Endodermal cell (in vitro differentiated cells): ENCODE data around the gene CYSTM1. TPM values are rescaled to one million over a fixed set of nuclear protein-coding genes. Genes with fewer than 3 reads are reported as not detected.

Experiments used
- DNase-seq: peaks from one replicate; pipeline ENCODE4 v3.0.0-alpha.2; 2017
- H3K27ac ChIP-seq: 2 replicates; pipeline ENCODE4 v1.5.1; 2013; ENCODE audit warnings: mild to moderate bottlenecking, low read depth, low read length, moderate library complexity
- H3K27me3 ChIP-seq: 2 replicates; pipeline ENCODE4 v1.6.1; 2013; ENCODE audit warnings: mild to moderate bottlenecking, low read length, moderate library complexity; ENCODE audit not compliant: insufficient read depth, control insufficient read depth, poor library complexity, severe bottlenecking
- H3K36me3 ChIP-seq: 2 replicates; pipeline ENCODE4 v1.7.0; 2013; ENCODE audit warnings: mild to moderate bottlenecking, low read length, moderate library complexity; ENCODE audit not compliant: control insufficient read depth, insufficient read depth
- H3K4me1 ChIP-seq: one replicate; pipeline ENCODE4 v1.7.0; 2013; ENCODE audit warnings: low read length; ENCODE audit not compliant: control insufficient read depth, insufficient read depth
- H3K4me3 ChIP-seq: 2 replicates; pipeline ENCODE4 v1.5.1; 2013; ENCODE audit warnings: mild to moderate bottlenecking, low read length, moderate library complexity
- H3K9ac ChIP-seq: 2 replicates; pipeline ENCODE4 v1.6.1; 2013; ENCODE audit warnings: mild to moderate bottlenecking, low read length, moderate library complexity; ENCODE audit not compliant: poor library complexity, severe bottlenecking; ENCODE audit errors: extremely low read depth
- H3K9me3 ChIP-seq: 2 replicates; pipeline ENCODE4 v1.6.1; 2013; ENCODE audit warnings: mild to moderate bottlenecking, low read length, moderate library complexity; ENCODE audit not compliant: control insufficient read depth
- H3K27ac Mint-ChIP-seq: 2 replicates; pipeline ENCODE4 v1.8.0; 2020; ENCODE audit warnings: mixed read lengths
- H3K27me3 Mint-ChIP-seq: 2 replicates; pipeline ENCODE4 v1.8.0; 2021; ENCODE audit warnings: mild to moderate bottlenecking, mixed read lengths; ENCODE audit not compliant: insufficient read depth
- H3K36me3 Mint-ChIP-seq: 2 replicates; pipeline ENCODE4 v1.8.0; 2020; ENCODE audit warnings: low read depth, mixed read lengths
- H3K4me1 Mint-ChIP-seq: 2 replicates; pipeline ENCODE4 v1.8.0; 2020; ENCODE audit warnings: mixed read lengths
- H3K4me3 Mint-ChIP-seq: 2 replicates; pipeline ENCODE4 v1.8.0; 2020; ENCODE audit warnings: mild to moderate bottlenecking, moderate library complexity, mixed read lengths
- H3K9me3 Mint-ChIP-seq: 2 replicates; pipeline ENCODE4 v1.8.0; 2020; ENCODE audit warnings: mild to moderate bottlenecking, mixed read lengths
- CTCF ChIP-seq: fragments of 200-600 bp; sonication (generic); conservative IDR thresholded peaks from 2 replicates; pipeline ENCODE4 v1.5.0; 2021; ENCODE audit warnings: antibody characterized with exemption, mild to moderate bottlenecking
- WGBS, 2 experiments: methylation state at CpG; one replicate each; pipeline versions ENCODE4 v1.1.5 to v1.1.7; 2013; ENCODE audit warnings: missing lambda C conversion rate in 2 of 2, mixed read lengths in 1 of 2; ENCODE audit not compliant: insufficient coverage in 1 of 2, insufficient read length in 1 of 2; 5-methylcytosine and 5-hydroxymethylcytosine counted together
- total RNA-seq, 2 donors: library from RNA; stranded (reverse); fragmentation: NEBNext Ultra II Directional in 1 of 2; extraction: Animal tissue kit (Norgen Biotek cat#: 25700) in 1 of 2; gene quantifications; 2 replicates in 1 of 2; 3 replicates in 1 of 2; pipeline ENCODE4 v1.2.1, GENCODE V29; 2021

Gene CYSTM1
- total RNA-seq, 2 donors from 2014 or later: 30.7 to 38.1 TPM

GRCh38 chr5:140143521-140144258 is 31.3 kb upstream of the CYSTM1 start:
- Mint-ChIP-seq H3K36me3 (no peaks in the 10 kb centered on the region), H3K27ac (no peak overlapping the region), H3K9me3 (no peaks in the 10 kb centered on the region), H3K4me3 (no peak overlapping the region), H3K4me1 (peaks cover 15% of the 10 kb centered on the region), H3K27me3 (peaks cover 67% of the 10 kb centered on the region)
- Histone ChIP-seq H3K27me3 (peaks cover 60% of the 10 kb centered on the region), H3K27ac (no peak overlapping the region), H3K9me3 (no peaks in the 10 kb centered on the region), H3K4me1 (peaks cover 9% of the 10 kb centered on the region), H3K9ac (no peak overlapping the region), H3K4me3 (no peak overlapping the region), H3K36me3 (no peaks in the 10 kb centered on the region)
- 92 to 93% methylated on average over 2 to 3 of the region's 3 CpGs for whole genome bisulfite sequencing, 2 experiments
- DNase-seq: no peak
- TF ChIP-seq CTCF: no peak

GRCh38 chr5:140145256-140145655 is 29.7 kb upstream of the CYSTM1 start:
- H3K4me1 ChIP-seq: peaks cover 9% of the 10 kb centered on the region
- no peaks in the 10 kb centered on the region for H3K36me3 Mint-ChIP-seq
- no peak for TF ChIP-seq CTCF
- H3K9ac ChIP-seq: no peak overlapping the region
- DNase-seq: no peak
- H3K4me3 Mint-ChIP-seq: peak overlapping the region; percentile 51
- H3K27me3 ChIP-seq: peaks cover 60% of the 10 kb centered on the region
- H3K9me3 ChIP-seq: no peaks in the 10 kb centered on the region
- WGBS, 2 experiments: 76 to 82% methylated on average over 2 to 3 of the region's 3 CpGs
- H3K27me3 Mint-ChIP-seq: peaks cover 65% of the 10 kb centered on the region
- H3K9me3 Mint-ChIP-seq: no peaks in the 10 kb centered on the region
- H3K27ac Mint-ChIP-seq: no peak overlapping the region
- no peaks in the 10 kb centered on the region for H3K36me3 ChIP-seq
- H3K4me1 Mint-ChIP-seq: peaks cover 10% of the 10 kb centered on the region
- H3K27ac ChIP-seq: no peak overlapping the region
- no peak overlapping the region for H3K4me3 ChIP-seq

GRCh38 chr5:140145818-140146522 is 29.0 kb upstream of the CYSTM1 start:
- Histone ChIP-seq H3K9ac (no peak overlapping the region), H3K4me3 (peak overlapping the region; percentile 74), H3K9me3 (no peaks in the 10 kb centered on the region), H3K27me3 (peaks cover 53% of the 10 kb centered on the region), H3K36me3 (no peaks in the 10 kb centered on the region), H3K27ac (no peak overlapping the region), H3K4me1 (peaks cover 9% of the 10 kb centered on the region)
- Mint-ChIP-seq H3K36me3 (no peaks in the 10 kb centered on the region), H3K27me3 (peaks cover 59% of the 10 kb centered on the region), H3K27ac (no peak overlapping the region), H3K9me3 (no peaks in the 10 kb centered on the region), H3K4me1 (peaks cover 10% of the 10 kb centered on the region), H3K4me3 (peak overlapping the region; percentile 51)
- peak; percentile 89 for TF ChIP-seq CTCF
- peak; percentile 88 for DNase-seq
- WGBS, 2 experiments: 0 to 4% methylated on average over 5 to 64 of the region's 64 CpGs
